ENCODE results near the gene MAP7D3.

Gene MAP7D3

DNA sequence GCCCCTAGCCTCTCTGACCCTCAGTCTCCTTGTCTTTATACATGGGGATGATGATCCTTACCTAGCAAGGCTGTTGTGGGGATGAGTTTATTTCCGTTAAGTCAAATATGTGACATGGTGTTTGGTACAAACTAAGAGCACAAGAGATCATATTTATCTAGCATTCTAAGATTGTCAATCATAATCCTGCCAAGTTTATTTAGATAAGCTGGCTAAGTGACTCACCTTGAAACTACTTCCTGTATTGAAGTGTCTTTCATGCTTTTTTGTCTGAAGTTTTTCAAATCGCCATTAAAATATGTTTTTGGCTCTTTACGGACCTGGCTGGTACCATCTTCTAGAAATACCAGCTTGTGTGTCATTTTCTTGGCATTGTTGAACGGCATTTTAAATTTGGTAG lies 30.7 kb downstream of the MAP7D3 start:
- no peaks in the 10 kb centered on the region for H3K36me3 ChIP-seq (ENCODE audit: low read length)
- TF ChIP-seq, protein P1, sequence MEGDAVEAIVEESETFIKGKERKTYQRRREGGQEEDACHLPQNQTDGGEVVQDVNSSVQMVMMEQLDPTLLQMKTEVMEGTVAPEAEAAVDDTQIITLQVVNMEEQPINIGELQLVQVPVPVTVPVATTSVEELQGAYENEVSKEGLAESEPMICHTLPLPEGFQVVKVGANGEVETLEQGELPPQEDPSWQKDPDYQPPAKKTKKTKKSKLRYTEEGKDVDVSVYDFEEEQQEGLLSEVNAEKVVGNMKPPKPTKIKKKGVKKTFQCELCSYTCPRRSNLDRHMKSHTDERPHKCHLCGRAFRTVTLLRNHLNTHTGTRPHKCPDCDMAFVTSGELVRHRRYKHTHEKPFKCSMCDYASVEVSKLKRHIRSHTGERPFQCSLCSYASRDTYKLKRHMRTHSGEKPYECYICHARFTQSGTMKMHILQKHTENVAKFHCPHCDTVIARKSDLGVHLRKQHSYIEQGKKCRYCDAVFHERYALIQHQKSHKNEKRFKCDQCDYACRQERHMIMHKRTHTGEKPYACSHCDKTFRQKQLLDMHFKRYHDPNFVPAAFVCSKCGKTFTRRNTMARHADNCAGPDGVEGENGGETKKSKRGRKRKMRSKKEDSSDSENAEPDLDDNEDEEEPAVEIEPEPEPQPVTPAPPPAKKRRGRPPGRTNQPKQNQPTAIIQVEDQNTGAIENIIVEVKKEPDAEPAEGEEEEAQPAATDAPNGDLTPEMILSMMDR (IDR thresholded peaks at IDR 0.05; ENCODE audit: insufficient read depth, low read length, poor library complexity, severe bottlenecking) = no peak
- TF ChIP-seq EZH2phosphoT487 (conservative IDR thresholded peaks at IDR 0.05; ENCODE audit: low read length) = no peak

DNA sequence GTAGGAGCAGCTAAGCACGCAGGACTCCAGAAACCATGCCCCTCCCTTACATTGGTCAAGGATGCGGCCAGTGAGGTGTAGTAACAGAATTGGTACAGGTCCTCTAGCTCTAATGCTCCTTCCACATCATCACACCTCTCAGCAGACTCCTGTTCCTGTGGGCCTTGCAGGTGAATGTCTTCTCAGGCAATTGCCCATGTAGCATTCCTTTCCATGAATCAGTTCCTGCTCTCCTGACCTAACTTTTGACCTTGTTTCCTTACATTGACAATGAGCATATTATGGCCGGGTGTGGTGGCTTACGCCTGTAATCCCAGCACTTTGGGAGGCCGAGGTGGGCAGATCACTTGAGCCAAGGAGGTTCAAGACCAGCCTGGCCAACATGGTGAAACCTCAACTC lies 31.3 kb downstream of the MAP7D3 start:
- H3K27me3 ChIP-seq (ENCODE audit: low read length) = no peaks in the 10 kb centered on the region
- H3K27ac ChIP-seq (ENCODE audit: low read depth, low read length) = no peak overlapping the region
- no peaks in the 10 kb centered on the region for H3F3A ChIP-seq (ENCODE audit: insufficient read depth)
- no peaks in the 10 kb centered on the region for H4K20me1 ChIP-seq (ENCODE audit: low read depth, low read length)
- no peaks in the 10 kb centered on the region for H3K9me3 ChIP-seq (ENCODE audit: insufficient read depth, low read length)
- H3K79me2 ChIP-seq (ENCODE audit: insufficient read depth, low read length) = no peaks in the 10 kb centered on the region
- no peak overlapping the region for H3K9ac ChIP-seq (ENCODE audit: low read length)
- H2AFZ ChIP-seq (ENCODE audit: low read depth, low read length, severe bottlenecking) = no peak overlapping the region
- H3K36me3 ChIP-seq (ENCODE audit: low read length) = no peaks in the 10 kb centered on the region
- TF ChIP-seq EZH2phosphoT487 (conservative IDR thresholded peaks at IDR 0.05; ENCODE audit: low read length) = no peak
- TF ChIP-seq, protein P1 (IDR thresholded peaks at IDR 0.05; ENCODE audit: insufficient read depth, low read length, poor library complexity, severe bottlenecking) = no peak
- H3K4me2 ChIP-seq (ENCODE audit: low read depth, low read length, poor library complexity, severe bottlenecking) = no peak overlapping the region
- H3K4me3 ChIP-seq (ENCODE audit: insufficient read depth, low read length, poor library complexity, severe bottlenecking) = no peak overlapping the region
- no peaks in the 10 kb centered on the region for H3K9me2 ChIP-seq (replicated peaks; ENCODE audit: insufficient read depth, low read length)

More for the DNA sequence above, 30.7 kb downstream of the MAP7D3 start:
- H3K9me3 ChIP-seq (ENCODE audit: insufficient read depth, low read length) = no peaks in the 10 kb centered on the region
- no peak overlapping the region for H2AFZ ChIP-seq (ENCODE audit: low read depth, low read length, severe bottlenecking)
- no peaks in the 10 kb centered on the region for H4K20me1 ChIP-seq (ENCODE audit: low read depth, low read length)
- no peaks in the 10 kb centered on the region for H3K79me2 ChIP-seq (ENCODE audit: insufficient read depth, low read length)
- H3K27me3 ChIP-seq (ENCODE audit: low read length) = no peaks in the 10 kb centered on the region
- no peak overlapping the region for H3K27ac ChIP-seq (ENCODE audit: low read depth, low read length)
- H3K4me3 ChIP-seq (ENCODE audit: insufficient read depth, low read length, poor library complexity, severe bottlenecking) = no peak overlapping the region
- H3F3A ChIP-seq (ENCODE audit: insufficient read depth) = no peaks in the 10 kb centered on the region
- no peak overlapping the region for H3K4me2 ChIP-seq (ENCODE audit: low read depth, low read length, poor library complexity, severe bottlenecking)
- no peak overlapping the region for H3K9ac ChIP-seq (ENCODE audit: low read length)
- no peaks in the 10 kb centered on the region for H3K9me2 ChIP-seq (replicated peaks; ENCODE audit: insufficient read depth, low read length)

DNA sequence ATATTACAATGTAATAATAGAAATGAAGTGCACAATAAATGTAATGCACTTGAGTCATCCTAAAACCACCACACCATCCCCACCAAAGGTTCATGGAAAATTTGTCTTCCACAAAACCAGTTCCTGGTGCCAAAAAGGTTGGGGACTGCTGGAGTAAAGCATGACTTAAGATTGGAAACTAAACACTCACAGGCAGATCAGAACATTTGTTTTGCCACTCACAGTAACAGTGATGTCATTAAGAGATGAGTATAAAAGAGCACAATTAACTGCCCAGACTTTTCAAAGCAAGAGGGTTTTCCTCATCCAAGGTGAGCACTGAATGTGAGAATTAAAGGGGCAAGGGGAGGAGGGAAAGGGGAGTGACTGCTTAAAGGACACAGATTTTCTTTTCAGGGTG lies 35.6 kb downstream of the MAP7D3 start:
- no peaks in the 10 kb centered on the region for H3K27me3 ChIP-seq (ENCODE audit: low read length)
- no peak overlapping the region for H3K9ac ChIP-seq (ENCODE audit: low read length)
- no peak overlapping the region for H3K27ac ChIP-seq (ENCODE audit: low read depth, low read length)
- H3K9me2 ChIP-seq (replicated peaks; ENCODE audit: insufficient read depth, low read length) = no peaks in the 10 kb centered on the region
- no peak overlapping the region for H2AFZ ChIP-seq (ENCODE audit: low read depth, low read length, severe bottlenecking)
- H3K4me3 ChIP-seq (ENCODE audit: insufficient read depth, low read length, poor library complexity, severe bottlenecking) = no peak overlapping the region
- no peaks in the 10 kb centered on the region for H4K20me1 ChIP-seq (ENCODE audit: low read depth, low read length)
- no peaks in the 10 kb centered on the region for H3K9me3 ChIP-seq (ENCODE audit: insufficient read depth, low read length)
- TF ChIP-seq, protein P1 (IDR thresholded peaks at IDR 0.05; ENCODE audit: insufficient read depth, low read length, poor library complexity, severe bottlenecking) = no peak
- TF ChIP-seq EZH2phosphoT487 (conservative IDR thresholded peaks at IDR 0.05; ENCODE audit: low read length) = no peak
- no peaks in the 10 kb centered on the region for H3K79me2 ChIP-seq (ENCODE audit: insufficient read depth, low read length)
- H3K36me3 ChIP-seq (ENCODE audit: low read length) = no peaks in the 10 kb centered on the region
- H3K4me2 ChIP-seq (ENCODE audit: low read depth, low read length, poor library complexity, severe bottlenecking) = no peak overlapping the region
- H3F3A ChIP-seq (ENCODE audit: insufficient read depth) = no peaks in the 10 kb centered on the region
